Peyer's patch (tissue), 4 donors: ENCODE results near the gene SETD2. TPM values are rescaled to one million over a fixed set of nuclear protein-coding genes. Genes with fewer than 3 reads are reported as not detected.
A peak's percentile ranks its signal among the peaks of the same experiment; 100 is the strongest.
"Not testable (repeated sequence)": the region's sequence is repeated elsewhere in the genome, so short reads cannot be mapped to it uniquely, and the experiment has no call there.

Source experiments
- DNase-seq, 3 donors: peaks; one replicate each; pipeline ENCODE4 v3.0.0-alpha.2; 2017 to 2019
- H3K27ac ChIP-seq, 4 donors: fragments of 200-600 bp; sonication (generic); one replicate each; pipeline ENCODE4 v1.5.1; 2016 to 2019
- H3K27me3 ChIP-seq, 2 donors: fragments of 200-600 bp; sonication (generic); one replicate each; pipeline ENCODE4 v1.5.1; 2019
- H3K36me3 ChIP-seq, 3 donors: fragments of 200-600 bp; sonication (generic); one replicate each; pipeline ENCODE4 v1.5.1; 2016 to 2019
- H3K4me1 ChIP-seq, 4 donors: fragments of 200-600 bp; sonication (generic); one replicate each; pipeline ENCODE4 v1.5.1; 2016 to 2019
- H3K4me3 ChIP-seq, 4 donors: fragments of 200-600 bp; sonication (generic); 1 replicate in 3 of 4; 2 replicates in 1 of 4; pipeline ENCODE4 v1.5.1; 2016 to 2019; ENCODE audit warnings: mild to moderate bottlenecking in 1 of 4
- H3K9me3 ChIP-seq, 4 donors: fragments of 200-600 bp; sonication (generic); one replicate each; pipeline ENCODE4 v1.5.1; 2016 to 2019; ENCODE audit warnings: mild to moderate bottlenecking in 1 of 4
- CTCF ChIP-seq, 6 experiments: fragments of 450-650 bp in 4 of 6; fragments of 200-600 bp in 2 of 6; sonication (generic) in 1 of 6; IDR thresholded peaks; one replicate each; pipeline ENCODE4 v1.5.1; 2017 to 2019; ENCODE audit warnings: antibody characterized with exemption in 6 of 6, mild to moderate bottlenecking in 3 of 6, moderate library complexity in 1 of 6
- POLR2A ChIP-seq, 2 donors: fragments of 450-650 bp; IDR thresholded peaks; one replicate each; pipeline ENCODE4 v1.5.1; 2017; ENCODE audit warnings: antibody characterized with exemption in 2 of 2, mild to moderate bottlenecking in 2 of 2, moderate library complexity in 2 of 2
- total RNA-seq, 4 donors: library from RNA; depleted of rRNA; stranded (reverse); fragments of >200 nt; gene quantifications; one replicate each; pipeline ENCODE4 v1.1.0, GENCODE V29; 2016

Gene SETD2
- 100 to 1,000 TPM in 1 of 4 donors, 10 to 100 TPM in 3; 75.8 to 173 (median 82.2) TPM for total RNA-seq

GRCh38 chr3:47164007-47164881 lies at the start of gene SETD2:
Gene SETD2, minus strand, starts transcription at chr3:47164113. Its CDS starts 189 bp downstream, at chr3:47163924.
- peak within 1 kb of the TSS; percentile 95 to 98 (median 96) for H3K4me3 ChIP-seq
- peak; percentile 88 to 96 (median 94) for DNase-seq
- H3K27ac ChIP-seq = peak within 1 kb of the TSS; percentile 90 to 97 (median 94)
- H3K27me3 ChIP-seq = no peaks in the 10 kb centered on the region
- no peaks in the 10 kb centered on the region for H3K9me3 ChIP-seq
- TF ChIP-seq POLR2A (IDR thresholded peaks at IDR 0.05) = peak; percentile 53 to 67
- TF ChIP-seq CTCF (IDR thresholded peaks at IDR 0.05) = peak in 5 of 6 experiments; percentile 35 to 67 (median 52)
- peaks cover 3 to 43% (median 16%) of the 10 kb centered on the region in 4 donors for H3K4me1 ChIP-seq
- no peaks in the 10 kb centered on the region for H3K36me3 ChIP-seq

- DNase-seq = peak in 1 of 3 donors; percentile 5
- TF ChIP-seq CTCF (IDR thresholded peaks at IDR 0.05) (no peak), POLR2A (IDR thresholded peaks at IDR 0.05) (no peak)
- no peaks in the 10 kb centered on the region for H3K9me3 ChIP-seq
- no peaks in the 10 kb centered on the region for H3K4me1 ChIP-seq
- H3K27me3 ChIP-seq = no peaks in the 10 kb centered on the region
- no peak overlapping the region for H3K4me3 ChIP-seq
- H3K27ac ChIP-seq = no peak overlapping the region
- H3K36me3 ChIP-seq = no peaks in the 10 kb centered on the region
These were observed 47.0 kb upstream of the SETD2 start for GRCh38 chr3:47210863-47211405.

- H3K27me3 ChIP-seq, DNase-seq, H3K4me1 ChIP-seq, H3K27ac ChIP-seq, H3K9me3 ChIP-seq, H3K4me3 ChIP-seq, H3K36me3 ChIP-seq: not testable (repeated sequence)
These were observed 42.1 kb upstream of the SETD2 start for GRCh38 chr3:47206022-47206421.

- H3K4me1 ChIP-seq = no peaks in the 10 kb centered on the region
- TF ChIP-seq CTCF (IDR thresholded peaks at IDR 0.05) (no peak), POLR2A (IDR thresholded peaks at IDR 0.05) (no peak)
- no peak overlapping the region for H3K27ac ChIP-seq
- no peaks in the 10 kb centered on the region for H3K9me3 ChIP-seq
- no peak overlapping the region for H3K4me3 ChIP-seq
- DNase-seq = no peak
- no peaks in the 10 kb centered on the region for H3K27me3 ChIP-seq
- no peaks in the 10 kb centered on the region for H3K36me3 ChIP-seq
These were observed 41.0 kb upstream of the SETD2 start for GRCh38 chr3:47204875-47205274.

GRCh38 chr3:47202542-47202941 lies 38.6 kb upstream of the SETD2 start:
- Histone ChIP-seq H3K27ac (no peak overlapping the region), H3K4me1 (no peaks in the 10 kb centered on the region), H3K4me3 (no peak overlapping the region), H3K9me3 (no peaks in the 10 kb centered on the region), H3K27me3 (no peaks in the 10 kb centered on the region), H3K36me3 (no peaks in the 10 kb centered on the region)
- TF ChIP-seq CTCF (IDR thresholded peaks at IDR 0.05) = no peak
- DNase-seq = no peak

DNA sequence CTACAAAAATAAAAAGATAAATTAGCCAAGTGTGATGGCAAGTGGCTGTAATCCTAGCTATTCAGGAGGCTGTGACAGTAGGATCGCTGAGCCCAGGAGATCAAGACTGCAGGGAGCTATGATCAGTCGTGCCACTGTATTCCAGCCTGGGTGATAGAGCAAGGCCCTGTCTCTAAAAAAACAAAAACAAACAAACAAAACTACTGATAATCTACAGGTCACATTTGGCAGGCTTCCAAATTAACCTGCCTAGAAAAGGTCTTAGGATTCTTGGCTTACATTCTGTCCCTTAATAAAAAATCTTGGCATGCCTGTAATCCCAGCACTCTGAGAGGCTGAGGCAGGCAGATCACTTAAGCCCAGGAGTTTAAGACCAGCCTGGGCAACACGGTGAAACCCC lies 33.4 kb upstream of the SETD2 start:
- Histone ChIP-seq H3K27ac (no peak overlapping the region), H3K4me1 (no peaks in the 10 kb centered on the region), H3K9me3 (no peaks in the 10 kb centered on the region), H3K4me3 (no peak overlapping the region), H3K36me3 (no peaks in the 10 kb centered on the region), H3K27me3 (no peaks in the 10 kb centered on the region)
- no peak for DNase-seq
- TF ChIP-seq POLR2A (IDR thresholded peaks at IDR 0.05) (no peak), CTCF (IDR thresholded peaks at IDR 0.05) (no peak)
